ENCODE measurements around the gene SLC6A11. TPM values are rescaled to one million over a fixed set of nuclear protein-coding genes. Genes with fewer than 3 reads are reported as not detected.

The SLC6A11 gene
- total RNA-seq, 1 experiment from 2014 or later = not detected

DNA sequence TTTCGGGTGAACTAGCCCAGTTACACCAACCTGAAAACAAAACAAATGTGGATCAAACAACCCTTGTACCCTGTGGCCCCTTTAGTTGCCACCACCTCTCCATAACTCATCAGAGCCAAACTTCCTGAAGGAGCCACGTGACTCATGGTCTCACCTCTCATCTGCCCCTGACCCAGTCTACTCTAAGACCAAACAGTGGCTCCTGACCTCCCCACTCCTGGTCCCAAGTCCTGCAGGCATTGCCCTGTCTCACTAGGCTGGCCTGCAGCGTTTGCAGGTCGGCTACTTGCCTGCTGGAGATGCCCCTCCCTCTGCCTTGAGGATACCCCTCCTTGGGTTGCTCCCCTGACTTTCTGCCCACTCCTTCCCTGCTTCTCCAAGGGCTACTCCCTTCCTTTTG lies 23.1 kb downstream of the SLC6A11 start:
- no peak for DNase-seq (ENCODE audit: low read depth)

DNA sequence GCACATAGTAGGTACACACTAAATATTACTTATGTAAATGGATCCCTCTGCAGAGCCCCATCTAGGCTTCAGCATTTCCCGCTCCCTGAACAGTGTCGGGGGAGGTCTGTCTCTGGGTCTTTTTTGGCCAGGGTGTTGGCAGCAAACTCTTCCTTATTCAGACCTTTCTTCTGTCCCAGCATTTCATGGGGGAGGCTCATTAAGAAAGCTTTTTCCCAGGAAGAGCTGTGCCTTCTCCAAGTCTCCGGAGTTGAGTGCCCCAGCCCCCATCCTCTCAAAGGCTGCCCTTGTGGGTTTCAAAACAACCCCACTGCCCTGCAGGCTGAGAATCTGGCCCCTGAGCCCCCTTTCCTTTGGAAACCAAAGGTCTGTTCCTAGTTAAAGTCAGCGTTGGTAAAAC lies 25.1 kb downstream of the SLC6A11 start:
- DNase-seq (ENCODE audit: low read depth) = no peak

DNA sequence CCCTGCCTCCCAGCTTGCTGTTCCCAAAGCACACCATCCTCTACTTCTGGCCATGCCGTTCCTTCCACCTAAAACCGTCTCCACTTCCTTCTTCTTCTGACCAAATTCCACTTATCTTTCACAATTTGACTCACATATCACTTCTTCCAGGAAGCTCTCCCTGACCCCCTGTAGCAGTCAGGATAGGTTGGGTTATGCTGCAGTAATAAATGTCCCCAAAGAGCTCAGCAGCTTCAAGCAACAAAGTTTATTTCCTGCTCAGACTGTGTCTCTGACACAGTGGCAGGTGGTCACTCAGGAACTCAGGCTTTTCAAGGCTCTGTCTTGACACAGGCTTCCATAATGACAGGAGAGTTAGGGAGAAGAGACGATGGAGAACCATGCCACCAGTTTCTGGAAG lies 27.4 kb downstream of the SLC6A11 start:
- DNase-seq (ENCODE audit: low read depth) = no peak

DNA sequence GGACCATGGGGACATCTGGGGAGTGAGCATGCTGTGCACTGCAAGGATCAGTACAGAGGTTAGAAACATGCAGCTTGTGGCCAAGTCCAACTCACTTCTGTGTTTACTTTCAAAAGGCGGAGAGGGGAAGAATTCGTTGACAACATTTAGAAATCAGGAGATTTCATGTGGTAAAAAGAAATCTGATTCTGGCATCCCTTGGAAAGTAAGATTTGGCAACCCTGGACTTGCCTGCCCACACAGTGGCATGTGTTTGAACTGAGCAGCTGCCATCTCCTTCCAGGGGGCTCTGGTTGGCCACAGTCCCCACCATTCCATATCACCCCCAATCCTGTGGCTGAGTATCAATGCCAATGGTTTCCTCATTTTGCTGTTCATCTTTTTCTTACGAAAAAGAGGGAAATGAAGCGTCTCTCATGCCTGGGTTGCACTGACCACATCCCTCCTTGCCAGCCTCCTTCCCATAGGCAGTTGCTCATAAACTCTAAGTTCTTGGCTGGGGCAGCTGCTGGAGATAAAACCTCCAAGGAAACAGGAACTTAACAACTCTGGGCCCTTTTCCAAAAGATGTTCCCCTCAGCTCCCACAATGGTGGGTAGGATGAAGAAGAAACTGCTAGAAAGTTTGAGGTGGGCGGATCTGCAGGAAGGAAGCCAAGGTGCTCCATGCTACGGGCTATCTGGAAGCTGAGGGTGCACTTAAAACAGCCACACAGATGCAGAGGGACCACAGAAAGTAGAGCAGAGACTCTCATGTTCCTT lies 29.2 kb downstream of the SLC6A11 start:
- no peak for DNase-seq (ENCODE audit: low read depth)

DNA sequence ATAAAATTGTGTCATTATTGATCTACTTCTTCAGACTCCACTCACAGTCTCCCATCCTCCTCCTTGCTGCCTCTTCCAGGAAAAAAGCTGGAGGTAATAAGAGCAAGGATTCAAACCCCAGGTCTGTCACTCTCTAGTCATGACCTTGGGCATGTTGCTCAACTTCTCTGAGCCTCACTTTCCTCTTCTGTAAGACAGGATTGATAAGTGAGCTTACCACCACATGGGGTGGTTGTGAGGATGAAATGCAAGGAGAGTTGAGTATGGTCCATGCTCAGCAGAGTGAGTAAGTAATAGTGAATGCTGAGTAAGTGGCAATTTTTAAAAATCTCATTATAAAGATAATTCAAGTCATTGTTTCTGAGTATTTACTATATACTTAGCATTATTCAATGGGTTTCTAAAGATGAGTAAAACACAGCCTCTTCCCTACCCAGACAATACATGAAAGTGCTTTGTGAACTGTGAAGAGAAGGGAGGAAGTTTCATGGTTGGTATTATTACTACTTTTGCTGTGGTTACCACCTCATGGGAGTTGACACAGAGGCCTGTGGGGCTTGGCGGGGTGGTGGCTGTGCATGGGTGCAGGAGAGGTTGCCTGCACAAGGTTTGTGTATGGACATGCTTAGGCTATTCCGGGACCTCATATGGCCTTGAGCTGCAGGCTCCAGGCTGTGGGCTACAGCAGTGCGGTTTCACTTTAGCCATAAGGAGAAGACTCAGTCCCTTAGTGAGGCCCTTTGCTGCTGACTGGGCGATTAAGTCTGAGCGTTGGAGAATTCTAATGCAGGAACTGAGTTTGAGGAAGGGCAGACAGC lies 30.0 kb downstream of the SLC6A11 start:
- DNase-seq (ENCODE audit: low read depth) = no peak

DNA sequence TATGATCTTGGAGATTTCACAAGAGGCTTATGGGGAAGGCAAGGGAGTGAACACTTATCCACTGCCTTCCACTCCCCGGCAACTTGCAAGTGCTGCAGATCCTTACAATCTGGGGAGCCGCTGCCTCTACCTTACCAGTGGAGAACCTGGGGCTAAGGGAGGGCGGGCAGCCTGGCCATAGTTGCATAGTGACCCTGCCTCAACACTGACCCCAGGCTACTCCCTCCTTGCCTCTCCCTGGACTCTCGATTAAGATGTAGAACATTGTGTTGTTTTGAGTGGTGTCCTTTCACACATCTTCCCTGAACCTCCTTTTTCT lies 30.6 kb downstream of the SLC6A11 start:
- no peak for DNase-seq (ENCODE audit: low read depth)

DNA sequence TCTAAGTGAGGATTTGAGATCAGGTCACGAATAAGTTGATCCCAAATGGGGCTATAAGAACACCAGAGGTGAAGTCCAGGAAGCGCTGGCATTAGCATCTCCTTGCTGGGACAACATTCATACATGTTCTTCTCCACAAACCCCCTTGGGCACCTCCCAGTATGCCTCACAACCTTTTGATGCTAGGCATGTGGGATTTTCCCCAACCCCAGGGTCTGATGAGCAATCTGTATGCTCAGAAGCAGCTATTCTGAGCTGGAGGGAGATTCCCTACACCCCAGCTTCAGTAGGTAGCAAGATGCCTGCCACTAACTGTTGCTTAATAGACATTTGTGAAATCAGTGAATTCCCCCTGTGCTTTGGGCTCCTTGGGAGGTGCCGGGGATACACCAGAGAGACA lies 32.2 kb downstream of the SLC6A11 start:
- no peak for DNase-seq (ENCODE audit: low read depth)

DNA sequence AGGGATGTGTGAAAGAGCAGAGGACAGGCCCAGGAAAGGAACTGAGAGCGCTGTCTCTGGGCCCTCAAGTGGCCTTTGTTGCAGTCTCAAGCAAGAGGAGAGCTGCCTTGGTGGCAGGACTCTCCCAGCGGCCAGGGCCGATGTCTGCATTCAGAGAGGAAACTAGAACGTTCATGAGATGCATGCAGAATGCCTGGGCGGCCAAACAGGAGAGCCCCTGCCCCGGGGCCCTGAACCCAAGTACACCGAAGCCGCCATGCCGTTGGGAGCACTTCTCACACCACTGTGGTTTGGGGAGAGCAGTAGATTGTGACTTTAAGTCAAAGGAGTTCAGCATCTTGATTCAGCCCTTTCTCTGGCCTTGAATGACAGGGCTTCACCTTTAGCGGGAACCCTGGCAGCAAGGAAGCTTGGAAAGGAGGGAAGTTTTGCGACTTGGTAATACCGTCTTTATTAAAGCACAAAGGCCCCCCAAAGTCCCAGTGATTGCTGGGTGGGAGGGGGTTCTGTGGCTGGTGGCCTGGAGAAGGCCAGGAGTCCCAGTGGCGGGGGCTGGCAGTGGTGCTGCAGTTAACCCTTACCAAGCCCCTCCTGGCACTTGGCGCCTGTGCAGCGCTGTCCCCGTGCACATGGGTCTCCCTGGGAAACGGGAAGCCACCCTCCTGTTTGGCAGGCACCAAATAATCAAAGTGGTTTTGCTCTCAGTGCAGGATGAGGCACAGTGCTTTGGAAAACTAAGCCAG lies 36.2 kb downstream of the SLC6A11 start:
- no peak for DNase-seq (ENCODE audit: low read depth)

DNA sequence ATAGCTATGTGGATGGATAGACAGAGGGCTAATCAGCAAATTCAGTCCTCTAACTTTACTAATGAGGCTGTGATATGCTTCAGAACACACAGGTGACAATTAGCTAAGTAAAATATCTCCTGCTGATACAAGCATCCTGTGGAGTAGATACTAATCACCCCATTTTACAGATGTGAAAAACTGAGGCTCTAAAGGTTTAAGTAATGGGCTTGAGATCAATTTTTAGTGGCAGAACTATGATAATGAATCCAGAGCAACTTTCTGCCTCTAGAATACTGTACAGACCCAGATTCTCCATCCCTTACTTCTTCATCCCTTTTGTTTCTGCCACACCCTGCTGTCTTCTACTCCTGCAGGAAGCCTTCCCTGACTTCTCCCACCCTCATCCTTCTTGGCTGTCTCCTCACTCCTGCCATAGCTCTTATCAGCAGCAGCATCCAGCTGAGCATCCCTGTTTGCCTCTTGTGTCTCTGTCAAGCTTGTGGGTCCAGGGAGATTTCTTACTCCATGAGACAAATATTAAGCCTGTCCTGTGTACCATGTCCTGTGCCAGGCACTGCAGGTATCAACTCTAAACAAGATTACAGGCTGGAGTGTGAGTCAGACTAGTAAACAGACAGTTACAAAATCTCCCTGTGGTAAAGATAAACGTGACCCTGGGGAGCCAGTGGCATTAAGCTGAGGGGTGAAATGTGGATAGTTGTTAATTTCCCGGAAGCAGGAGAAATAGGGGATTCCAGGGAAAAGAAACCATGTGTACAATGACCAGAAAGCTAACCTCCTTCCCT lies 39.2 kb downstream of the SLC6A11 start:
- no peak for DNase-seq (ENCODE audit: low read depth)

DNA sequence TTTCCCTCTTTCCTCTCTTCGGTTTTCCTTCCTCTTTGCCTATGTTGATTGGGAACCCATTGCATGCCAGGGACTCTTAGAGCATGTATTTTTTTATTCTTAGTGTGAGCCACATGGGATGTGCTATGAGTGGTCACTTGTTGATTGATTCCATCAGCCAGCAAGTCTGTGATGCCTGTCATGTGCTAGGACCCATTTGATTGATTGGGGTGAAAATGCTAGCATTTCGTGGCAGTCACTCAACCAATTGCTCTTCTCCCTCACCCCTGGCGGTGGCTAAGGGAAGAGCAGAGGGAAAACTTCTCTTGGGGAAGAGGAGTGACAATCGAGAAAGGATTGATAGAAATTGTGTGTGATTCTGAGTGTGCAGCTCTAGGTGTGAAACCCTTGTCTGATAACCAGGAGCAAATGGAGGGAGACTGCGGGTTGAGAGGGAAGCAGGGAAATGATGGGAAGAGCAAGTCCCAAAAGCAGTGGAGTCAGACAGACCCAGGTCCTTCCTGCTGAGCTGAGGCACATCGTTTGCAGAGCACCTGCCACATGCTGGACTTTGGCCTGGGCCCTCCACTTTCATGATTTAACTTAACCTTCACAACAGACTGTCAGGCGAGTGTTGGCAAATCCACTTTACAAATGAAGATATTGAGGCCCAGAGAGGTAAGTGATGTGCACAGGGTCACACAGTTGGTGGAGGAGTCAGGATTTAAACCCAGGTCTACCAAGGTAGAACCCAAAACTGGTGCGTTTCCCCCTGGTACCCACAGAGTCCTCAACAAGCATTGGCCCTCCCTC lies 40.0 kb downstream of the SLC6A11 start:
- DNase-seq (ENCODE audit: low read depth) = no peak

DNA sequence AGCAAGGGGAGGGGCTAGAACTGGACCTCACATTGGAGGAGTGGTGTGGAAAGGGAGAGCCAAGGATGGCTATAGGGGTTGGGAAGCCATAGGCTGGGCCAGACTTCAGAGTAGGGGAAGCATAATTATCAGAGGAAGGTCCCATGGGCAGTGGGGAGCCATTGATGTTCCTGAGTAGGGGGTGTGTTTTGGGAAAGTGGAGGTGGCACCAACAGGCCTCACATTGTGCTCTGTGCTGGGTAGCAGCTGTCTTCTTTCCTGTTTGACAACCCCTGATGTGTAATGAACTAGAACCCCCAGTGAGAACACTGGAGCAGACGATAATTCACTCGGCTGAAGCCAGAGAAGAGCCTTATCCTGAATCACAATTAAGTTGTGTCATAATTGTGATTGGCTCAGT lies 41.2 kb downstream of the SLC6A11 start:
- no peak for DNase-seq (ENCODE audit: low read depth)

DNA sequence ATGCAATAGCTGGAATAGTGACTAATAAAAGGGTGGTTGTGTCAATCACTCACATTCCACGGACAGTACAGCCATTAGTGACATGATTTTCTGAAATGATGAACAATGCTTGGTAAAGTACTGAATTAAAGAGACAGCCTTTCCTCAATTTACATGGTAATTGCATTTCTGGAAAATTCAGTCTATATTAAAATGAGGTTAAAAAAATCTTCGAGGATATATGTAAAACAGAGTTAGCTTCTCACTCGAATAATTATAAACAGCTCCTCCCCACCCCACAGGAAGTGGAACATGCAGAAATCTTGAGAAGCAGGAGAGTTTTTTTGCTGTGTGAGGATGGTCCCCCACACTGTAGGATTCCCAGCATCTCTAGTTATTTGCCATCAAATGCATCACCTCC lies 42.1 kb downstream of the SLC6A11 start:
- no peak for DNase-seq (ENCODE audit: low read depth)

DNA sequence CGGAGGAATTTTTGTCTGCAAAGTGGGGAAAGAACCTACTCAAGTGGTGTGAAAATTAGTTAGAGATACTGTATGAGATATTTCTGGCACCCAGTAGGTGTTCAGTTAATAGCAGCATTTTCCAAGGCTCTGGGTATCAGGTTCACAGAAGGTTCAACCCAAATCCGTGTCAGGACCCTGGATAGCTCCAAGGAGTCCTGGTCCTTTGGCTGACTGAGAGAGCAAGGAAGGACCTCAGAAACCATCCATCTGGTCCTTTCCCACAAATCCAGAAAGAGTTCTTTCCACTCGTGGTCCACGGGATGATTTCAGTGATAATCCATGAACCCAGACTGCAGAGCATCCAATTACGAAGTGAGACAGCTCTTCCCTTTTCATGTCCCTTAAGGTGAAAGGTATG lies 51.4 kb downstream of the SLC6A11 start:
- peak; percentile 23 for DNase-seq (ENCODE audit: low read depth)

DNA sequence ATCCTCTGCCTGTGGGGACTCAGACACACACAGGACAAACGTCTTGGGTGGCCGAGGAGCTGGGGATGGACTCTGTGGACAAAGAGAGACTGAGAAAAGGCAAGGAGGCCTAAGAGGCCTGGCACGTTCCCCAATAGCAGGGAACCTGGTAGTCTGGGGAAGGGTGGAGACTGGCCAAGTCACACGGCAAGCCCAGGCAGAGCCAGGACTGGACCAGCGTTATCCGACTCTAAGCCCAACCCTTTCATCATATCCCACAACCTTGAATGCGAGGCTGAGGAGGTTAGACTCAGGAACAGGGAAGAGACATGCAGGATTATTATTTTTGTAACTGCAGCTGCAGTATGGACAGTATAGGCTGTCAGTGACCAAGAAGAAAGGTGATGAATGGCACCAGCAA lies 53.4 kb downstream of the SLC6A11 start:
- no peak for DNase-seq (ENCODE audit: low read depth)

DNA sequence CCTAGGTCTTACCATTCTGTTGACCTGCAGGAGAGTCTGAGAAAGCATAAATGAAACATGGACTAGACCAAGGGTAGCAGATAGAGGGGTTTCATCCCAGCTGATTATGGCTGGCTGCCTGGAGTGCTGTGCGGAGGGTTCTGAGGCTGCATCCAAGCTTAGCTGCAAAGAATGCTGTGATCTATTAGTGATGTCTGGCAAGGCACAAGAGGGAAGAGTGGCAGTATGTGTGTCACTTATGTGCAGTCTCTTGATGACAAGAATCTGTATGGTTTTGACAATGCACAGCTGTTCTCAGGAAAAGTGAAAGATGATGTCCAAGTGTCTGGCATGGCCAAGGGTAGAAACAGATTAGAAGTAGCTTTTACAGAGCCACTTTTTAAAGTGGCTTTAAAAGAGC lies 54.3 kb downstream of the SLC6A11 start:
- no peak for DNase-seq (ENCODE audit: low read depth)

DNA sequence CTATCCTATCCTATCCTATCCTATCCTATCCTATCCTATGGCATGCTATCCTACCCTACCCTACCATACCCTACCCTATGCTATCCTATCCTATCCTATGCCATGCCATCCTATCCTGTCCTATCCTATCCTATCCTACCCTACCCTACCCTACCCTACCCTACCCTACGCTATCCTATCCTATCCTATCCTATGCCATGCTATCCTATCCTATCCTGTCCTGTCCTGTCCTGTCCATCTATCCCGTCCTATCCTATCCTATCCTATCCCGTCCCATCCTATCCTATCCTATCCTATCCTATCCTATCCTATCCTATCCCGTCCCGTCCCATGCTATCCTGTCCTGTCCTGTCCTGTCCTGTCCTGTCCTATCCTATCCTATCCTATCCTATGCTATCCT lies 57.4 kb downstream of the SLC6A11 start:
- DNase-seq (ENCODE audit: low read depth) = no peak

DNA sequence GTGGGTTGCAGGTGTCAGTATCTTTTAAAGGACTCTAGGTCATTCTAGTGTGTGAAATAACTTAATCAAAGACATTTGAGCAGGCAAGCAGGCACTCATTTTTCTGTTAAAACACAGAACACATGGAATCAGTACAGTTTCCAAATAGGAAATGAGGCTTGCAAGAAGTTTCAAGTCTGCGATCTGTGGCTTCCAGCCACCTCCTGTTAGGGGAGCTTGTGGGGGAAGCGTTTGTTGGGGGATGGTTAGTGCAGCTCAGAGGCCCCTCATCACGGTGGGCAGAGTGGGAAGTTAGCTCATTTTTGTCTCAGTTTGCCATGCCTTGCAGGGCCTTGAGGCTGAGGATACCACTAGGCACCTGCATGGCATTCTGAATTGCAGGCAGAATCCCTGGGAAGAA lies 59.9 kb downstream of the SLC6A11 start:
- DNase-seq (ENCODE audit: low read depth) = no peak

DNA sequence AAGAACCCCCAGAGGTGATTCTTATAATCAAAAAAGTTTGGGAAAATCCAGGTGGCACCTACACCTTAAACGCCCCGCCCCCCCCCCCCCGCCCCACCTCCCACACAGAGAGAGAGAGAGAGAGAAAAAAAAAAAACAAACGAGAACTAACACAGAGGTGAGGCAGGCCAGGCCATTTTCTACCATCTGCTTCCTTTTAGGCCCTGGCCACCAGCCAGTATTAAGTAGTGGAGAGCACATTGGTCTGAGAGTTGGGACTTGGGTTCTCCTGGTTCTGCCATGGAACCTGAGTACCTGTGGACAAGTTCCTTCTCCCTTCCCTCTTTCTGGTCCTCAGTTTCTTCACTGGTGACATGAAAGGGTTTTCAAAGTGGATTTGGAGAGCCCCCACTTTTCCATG lies 60.6 kb downstream of the SLC6A11 start:
- no peak for DNase-seq (ENCODE audit: low read depth)

DNA sequence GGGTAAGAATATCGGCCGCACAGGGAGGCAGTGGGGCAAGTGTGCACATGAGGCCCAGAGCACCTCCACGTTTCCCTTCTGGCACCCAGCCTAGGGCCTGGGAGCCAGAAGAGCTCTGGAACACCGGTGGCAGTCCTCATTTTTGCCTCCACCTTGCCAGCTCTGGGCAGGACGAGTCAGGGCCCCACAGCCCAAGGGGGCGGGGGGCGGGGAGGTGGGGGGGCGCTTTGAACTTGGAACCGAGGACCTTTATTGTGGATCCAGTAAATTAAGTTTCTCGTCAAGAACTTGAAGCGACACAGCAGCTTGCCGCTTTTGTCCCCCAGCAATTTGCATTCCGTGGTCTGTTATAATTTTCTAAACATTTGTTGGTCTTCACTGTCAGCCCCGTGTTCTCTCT lies 66.8 kb downstream of the SLC6A11 start:
- DNase-seq (ENCODE audit: low read depth) = no peak

DNA sequence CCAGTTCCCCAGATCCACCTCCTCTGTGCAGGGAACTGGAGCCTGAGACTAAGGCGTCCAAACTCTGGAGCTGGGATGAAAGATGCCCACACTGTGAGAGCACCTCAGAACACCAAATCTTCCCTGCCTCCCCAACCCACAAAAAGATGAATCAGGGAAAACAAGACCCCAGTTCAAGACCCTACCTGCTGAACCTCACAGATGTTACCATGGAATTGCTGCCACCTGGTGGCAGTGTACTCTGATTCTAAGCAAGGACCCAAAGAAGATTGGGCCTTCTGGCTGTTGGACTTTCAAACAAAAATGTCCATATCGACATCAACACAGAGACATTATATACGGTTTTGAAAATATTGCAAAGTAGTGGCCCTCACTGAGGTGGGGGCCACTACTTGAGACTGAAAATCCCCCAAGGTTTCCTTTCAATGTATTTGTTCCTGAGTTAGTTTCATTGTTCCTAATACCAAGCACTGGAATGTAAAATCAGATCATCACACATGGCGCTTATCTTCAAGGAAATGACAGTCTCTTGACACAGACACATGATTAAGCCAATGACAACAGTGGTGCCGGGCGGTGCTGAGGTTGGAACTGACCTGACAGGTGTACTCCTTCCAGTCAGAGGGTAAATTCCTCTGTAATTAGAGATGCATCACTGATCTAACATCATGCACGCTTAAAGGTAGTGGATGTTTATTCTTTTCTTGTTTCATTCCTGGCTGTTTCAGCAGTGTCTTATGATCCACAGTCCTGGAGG lies 67.6 kb downstream of the SLC6A11 start:
- peak; percentile 11 for DNase-seq (ENCODE audit: low read depth)
